Trophoblast cell (in vitro differentiated cells and primary cell): ENCODE results near the gene STEAP4.
"Not testable (repeated sequence)": the region's sequence is repeated elsewhere in the genome, so short reads cannot be mapped to it uniquely, and the experiment has no call there.

Experiments used
- DNase-seq, 2 donors: peaks; one replicate each; pipeline ENCODE4 v3.0.0-alpha.2; 2016
- H2AFZ ChIP-seq: 2 replicates; pipeline ENCODE4 v1.6.1; 2013; ENCODE audit warnings: low read length, moderate library complexity, mild to moderate bottlenecking; ENCODE audit not compliant: insufficient read depth, poor library complexity
- H2AK5ac ChIP-seq: 2 replicates; pipeline ENCODE4 v1.6.1; 2013; ENCODE audit warnings: mild to moderate bottlenecking, low read length
- H2BK120ac ChIP-seq: 2 replicates; pipeline ENCODE4 v1.6.1; 2013; ENCODE audit warnings: low read length, mild to moderate bottlenecking, moderate library complexity; ENCODE audit not compliant: insufficient read depth, poor library complexity
- H2BK12ac ChIP-seq: 2 replicates; pipeline ENCODE4 v1.6.1; 2013; ENCODE audit warnings: mild to moderate bottlenecking, low read length, moderate library complexity
- H2BK5ac ChIP-seq: 2 replicates; pipeline ENCODE4 v1.6.1; 2013; ENCODE audit warnings: low read length, low read depth, moderate library complexity, mild to moderate bottlenecking; ENCODE audit not compliant: poor library complexity
- H3K14ac ChIP-seq: 2 replicates; pipeline ENCODE4 v1.6.1; 2013; ENCODE audit warnings: mild to moderate bottlenecking, low read length
- H3K18ac ChIP-seq: 2 replicates; pipeline ENCODE4 v1.6.1; 2013; ENCODE audit warnings: mild to moderate bottlenecking, low read length
- H3K23ac ChIP-seq: 2 replicates; pipeline ENCODE4 v1.6.1; 2013; ENCODE audit warnings: low read length
- H3K27ac ChIP-seq: 2 replicates; pipeline ENCODE4 v1.5.1; 2013; ENCODE audit warnings: low read depth, mild to moderate bottlenecking, inconsistent platforms, low read length, moderate library complexity
- H3K27me3 ChIP-seq: 2 replicates; pipeline ENCODE4 v1.6.1; 2013; ENCODE audit warnings: inconsistent platforms, mild to moderate bottlenecking, low read length, moderate library complexity; ENCODE audit not compliant: insufficient read depth
- H3K36me3 ChIP-seq, 2 experiments: 1 replicate in 1 of 2; 2 replicates in 1 of 2; pipeline ENCODE4 v1.6.1; 2013; ENCODE audit warnings: low read length in 2 of 2, mild to moderate bottlenecking in 2 of 2, moderate library complexity in 1 of 2; ENCODE audit not compliant: insufficient read depth in 2 of 2, control insufficient read depth in 1 of 2
- H3K4ac ChIP-seq: 2 replicates; pipeline ENCODE4 v1.6.1; 2013; ENCODE audit warnings: low read depth, mild to moderate bottlenecking, low read length, moderate library complexity
- H3K4me1 ChIP-seq, 2 experiments: 1 replicate in 1 of 2; 2 replicates in 1 of 2; pipeline ENCODE4 v1.6.1; 2013; ENCODE audit warnings: low read length in 2 of 2, mild to moderate bottlenecking in 2 of 2, moderate library complexity in 1 of 2; ENCODE audit not compliant: insufficient read depth in 2 of 2, control insufficient read depth in 1 of 2
- H3K4me2 ChIP-seq: 2 replicates; pipeline ENCODE4 v1.6.1; 2013; ENCODE audit warnings: inconsistent platforms, mild to moderate bottlenecking, low read length, moderate library complexity
- H3K4me3 ChIP-seq: 2 replicates; pipeline ENCODE4 v1.5.1; 2013; ENCODE audit warnings: mild to moderate bottlenecking, low read depth, low read length, inconsistent platforms
- H3K79me1 ChIP-seq: one replicate; pipeline ENCODE4 v1.6.1; 2013; ENCODE audit warnings: low read length
- H3K79me2 ChIP-seq: 2 replicates; pipeline ENCODE4 v1.6.1; 2013; ENCODE audit warnings: low read length, mild to moderate bottlenecking; ENCODE audit not compliant: control insufficient read depth, insufficient read depth, poor library complexity
- H3K9ac ChIP-seq: 2 replicates; pipeline ENCODE4 v1.6.1; 2013; ENCODE audit warnings: mild to moderate bottlenecking, low read length
- H3K9me3 ChIP-seq: 2 replicates; pipeline ENCODE4 v1.6.1; 2013; ENCODE audit warnings: low read depth, mild to moderate bottlenecking, control low read depth, inconsistent platforms, low read length; ENCODE audit not compliant: insufficient read depth
- H4K12ac ChIP-seq: 2 replicates; pipeline ENCODE4 v1.6.1; 2013; ENCODE audit warnings: low read depth, mild to moderate bottlenecking, low read length, moderate library complexity
- H4K8ac ChIP-seq: 2 replicates; pipeline ENCODE4 v1.6.1; 2013; ENCODE audit warnings: low read depth, mild to moderate bottlenecking, low read length, moderate library complexity
- H4K91ac ChIP-seq: one replicate; pipeline ENCODE4 v1.6.1; 2013; ENCODE audit warnings: low read depth, mild to moderate bottlenecking, low read length, moderate library complexity
- WGBS: extraction: QIAGEN DNeasy Blood & Tissue Kit; methylation state at CpG from one replicate; pipeline ENCODE4 v1.1.7; 2013; ENCODE audit warnings: missing lambda C conversion rate; ENCODE audit not compliant: insufficient read length, insufficient coverage; ENCODE audit errors: extremely low coverage; 5-methylcytosine and 5-hydroxymethylcytosine counted together

The STEAP4 gene

DNA sequence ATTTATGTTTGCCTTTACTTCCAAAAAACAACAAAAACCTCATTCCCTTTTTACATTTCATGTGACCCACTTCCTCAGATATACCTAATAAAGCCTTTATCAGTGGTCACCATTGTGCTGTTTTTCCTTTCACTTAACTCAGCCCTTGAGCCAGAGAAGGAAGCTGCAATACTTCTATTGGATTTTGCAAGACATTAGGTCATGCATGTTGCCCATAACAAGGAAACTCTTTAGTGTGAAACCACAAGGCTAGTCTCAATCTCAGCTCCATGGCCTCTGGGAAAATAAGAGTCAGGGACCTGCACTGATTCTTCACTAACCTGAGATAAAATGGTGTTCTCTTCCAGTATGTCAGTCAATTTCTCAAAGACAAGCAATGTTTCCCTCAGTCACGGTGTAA, 27.8 kb downstream of the STEAP4 start:
- Histone ChIP-seq H4K12ac (no peak overlapping the region), H2AFZ (no peak overlapping the region), H3K4ac (no peak overlapping the region), H3K27ac (no peak overlapping the region), H3K36me3 (no peaks in the 10 kb centered on the region), H3K27me3 (no peaks in the 10 kb centered on the region), H2BK5ac (no peak overlapping the region), H3K14ac (no peak overlapping the region), H3K9ac (no peak overlapping the region), H3K18ac (no peak overlapping the region), H3K4me3 (no peak overlapping the region), H2AK5ac (no peak overlapping the region), H3K79me1 (peaks cover 1% of the 10 kb centered on the region), H3K4me1 (peaks cover 2 to 5% of the 10 kb centered on the region in 2 experiments), H4K8ac (no peak overlapping the region), H3K4me2 (no peak overlapping the region), H4K91ac (no peak overlapping the region), H3K9me3 (no peaks in the 10 kb centered on the region), H3K79me2 (no peaks in the 10 kb centered on the region), H2BK12ac (no peak overlapping the region), H3K23ac (no peak overlapping the region), H2BK120ac (no peak overlapping the region)
- DNase-seq, result peak; percentile 55 to 90
- no CpG with 5 or more reads among the region's 1 CpG for WGBS

DNA sequence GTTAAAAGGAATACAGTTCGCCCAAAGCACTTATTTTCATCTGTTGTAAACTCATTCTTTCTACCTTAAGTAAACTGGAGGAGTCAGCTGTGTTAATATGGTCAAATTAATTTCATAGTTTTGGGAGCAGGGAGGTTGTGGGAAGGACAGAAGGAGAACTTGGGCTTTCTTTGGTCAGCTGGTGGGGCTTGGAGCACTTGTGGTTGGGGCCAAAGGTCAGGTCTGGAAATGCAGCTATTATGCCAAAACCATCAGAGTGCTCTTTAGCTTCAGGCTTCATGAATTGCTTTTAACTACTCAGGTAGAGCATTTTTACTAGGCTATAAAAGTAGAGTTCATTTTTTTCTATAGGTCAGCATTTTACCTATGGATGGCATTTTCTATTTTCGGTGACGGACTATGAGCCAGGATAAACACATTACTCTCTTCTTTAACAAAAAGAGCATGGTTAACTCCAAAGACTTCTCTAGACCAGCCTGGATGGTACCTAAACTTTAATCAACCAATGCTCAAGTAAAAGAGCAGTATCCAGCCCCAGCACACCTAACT, 30.0 kb downstream of the STEAP4 start:
- H3K36me3 ChIP-seq, result no peaks in the 10 kb centered on the region
- no peaks in the 10 kb centered on the region for H3K27me3 ChIP-seq
- H3K23ac ChIP-seq, result no peak overlapping the region
- no peak overlapping the region for H3K14ac ChIP-seq
- no peak overlapping the region for H2AFZ ChIP-seq
- no peak overlapping the region for H2BK5ac ChIP-seq
- H3K4me2 ChIP-seq, result peak overlapping the region; percentile 17
- no peak overlapping the region for H4K12ac ChIP-seq
- no peak overlapping the region for H2BK12ac ChIP-seq
- H3K27ac ChIP-seq, result no peak overlapping the region
- H4K8ac ChIP-seq, result no peak overlapping the region
- no peak overlapping the region for H3K4ac ChIP-seq
- no peak overlapping the region for H2AK5ac ChIP-seq
- H4K91ac ChIP-seq, result no peak overlapping the region
- H3K18ac ChIP-seq, result no peak overlapping the region
- peaks cover 1% of the 10 kb centered on the region for H3K79me1 ChIP-seq
- no peaks in the 10 kb centered on the region for H3K79me2 ChIP-seq
- no peak overlapping the region for H3K4me3 ChIP-seq
- no peaks in the 10 kb centered on the region for H3K9me3 ChIP-seq
- no peak overlapping the region for H3K9ac ChIP-seq
- H3K4me1 ChIP-seq, result peaks cover 2 to 5% of the 10 kb centered on the region in 2 experiments
- DNase-seq, result no peak
- H2BK120ac ChIP-seq, result no peak overlapping the region
- WGBS, result no CpG with 5 or more reads among the region's 3 CpGs

DNA sequence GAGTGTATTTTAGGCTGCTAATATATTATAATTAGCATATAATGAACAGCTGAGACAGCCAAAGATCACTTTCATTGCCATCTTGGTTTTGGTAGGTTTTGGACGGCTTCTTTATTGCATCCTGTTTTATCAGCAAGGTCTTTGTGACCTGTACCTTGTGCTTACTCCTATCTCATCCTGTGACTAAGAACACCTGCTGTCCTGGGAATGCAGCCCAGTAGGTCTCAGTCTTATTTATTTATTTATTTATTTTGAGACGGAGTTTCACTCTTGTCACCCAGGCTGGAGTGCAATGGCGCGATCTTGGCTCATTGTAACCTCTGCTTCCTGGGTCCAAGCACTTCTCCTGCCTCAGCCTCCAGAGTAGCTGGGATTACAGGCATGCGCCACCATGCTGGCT, 31.8 kb downstream of the STEAP4 start:
- H4K8ac ChIP-seq, H2AFZ ChIP-seq, H2BK120ac ChIP-seq, H3K4me3 ChIP-seq, H3K4me2 ChIP-seq, H3K9ac ChIP-seq, H3K18ac ChIP-seq, H3K79me1 ChIP-seq, H2BK5ac ChIP-seq, H3K4ac ChIP-seq, H3K27ac ChIP-seq, H4K91ac ChIP-seq, H2BK12ac ChIP-seq, H3K23ac ChIP-seq, H2AK5ac ChIP-seq, H4K12ac ChIP-seq, H3K27me3 ChIP-seq, H3K79me2 ChIP-seq, H3K14ac ChIP-seq, H3K36me3 ChIP-seq, H3K4me1 ChIP-seq, H3K9me3 ChIP-seq: not testable (repeated sequence)
- no CpG with 5 or more reads among the region's 5 CpGs for WGBS
- DNase-seq, result peak; percentile 35 to 61

DNA sequence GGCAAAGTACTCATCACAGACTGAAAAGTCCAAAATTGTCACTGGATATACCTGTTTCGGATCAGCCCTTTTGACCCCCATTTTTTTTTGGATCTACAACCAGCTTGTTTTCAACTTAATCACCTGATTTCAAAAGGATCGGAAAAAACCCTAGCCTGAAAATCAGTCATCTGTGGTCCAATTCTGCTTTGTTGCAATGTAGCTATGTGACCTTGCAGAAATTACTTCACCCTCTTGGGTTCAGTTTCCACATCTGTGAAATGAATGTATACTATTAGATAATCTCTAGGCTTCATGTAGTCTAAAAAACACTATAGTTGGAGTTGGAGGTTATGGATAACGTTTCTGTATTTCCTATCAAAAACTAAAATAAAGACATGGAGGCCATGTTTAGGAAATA, 37.1 kb downstream of the STEAP4 start:
- H4K8ac ChIP-seq, result no peak overlapping the region
- H3K18ac ChIP-seq, result no peak overlapping the region
- no peak overlapping the region for H4K12ac ChIP-seq
- no peak overlapping the region for H3K23ac ChIP-seq
- H3K9ac ChIP-seq, result no peak overlapping the region
- no peak overlapping the region for H3K27ac ChIP-seq
- no peak overlapping the region for H4K91ac ChIP-seq
- no CpG with 5 or more reads among the region's 3 CpGs for WGBS
- no peaks in the 10 kb centered on the region for H3K9me3 ChIP-seq
- no peak overlapping the region for H3K4me2 ChIP-seq
- H3K4ac ChIP-seq, result no peak overlapping the region
- H3K79me2 ChIP-seq, result no peaks in the 10 kb centered on the region
- H3K4me3 ChIP-seq, result no peak overlapping the region
- H3K36me3 ChIP-seq, result no peaks in the 10 kb centered on the region
- H2BK120ac ChIP-seq, result no peak overlapping the region
- no peak overlapping the region for H2AFZ ChIP-seq
- H3K79me1 ChIP-seq, result no peaks in the 10 kb centered on the region
- no peak overlapping the region for H2AK5ac ChIP-seq
- no peaks in the 10 kb centered on the region for H3K27me3 ChIP-seq
- H2BK5ac ChIP-seq, result no peak overlapping the region
- no peak overlapping the region for H2BK12ac ChIP-seq
- no peaks in the 10 kb centered on the region for H3K4me1 ChIP-seq
- no peak overlapping the region for H3K14ac ChIP-seq
- DNase-seq, result no peak
